MM.1S (cell line): ENCODE results near the gene PRDM11.

Source experiments
- DNase-seq: peaks from one replicate; pipeline ENCODE4 v3.0.0-alpha.2; 2015
- H2AFZ ChIP-seq: fragments of 300-600 bp; sonication (generic); 2 replicates; pipeline ENCODE4 v1.6.0; 2016; ENCODE audit warnings: antibody characterized with exemption, low read length
- H3F3A ChIP-seq: fragments of 300-600 bp; sonication (generic); 2 replicates; pipeline ENCODE4 v1.6.1; 2016; ENCODE audit warnings: mild to moderate bottlenecking, antibody characterized with exemption, low read length, moderate library complexity, mixed read lengths; ENCODE audit not compliant: insufficient read depth
- H3K27ac ChIP-seq: fragments of 300-600 bp; sonication (generic); 2 replicates; pipeline ENCODE4 v1.5.1; 2016; ENCODE audit warnings: mild to moderate bottlenecking, low read length
- H3K27me3 ChIP-seq: fragments of 300-600 bp; sonication (generic); replicated peaks from 2 replicates; pipeline ENCODE4 v1.6.0; 2016; ENCODE audit warnings: low read length; ENCODE audit not compliant: insufficient read depth
- H3K36me3 ChIP-seq: fragments of 300-600 bp; sonication (generic); replicated peaks from 2 replicates; pipeline ENCODE4 v1.6.1; 2016; ENCODE audit warnings: mild to moderate bottlenecking, low read length, mixed read lengths; ENCODE audit not compliant: insufficient read depth
- H3K4me1 ChIP-seq: fragments of 300-600 bp; sonication (generic); 2 replicates; pipeline ENCODE4 v1.6.1; 2016; ENCODE audit warnings: low read length, mixed read lengths
- H3K4me2 ChIP-seq: fragments of 300-600 bp; sonication (generic); 2 replicates; pipeline ENCODE4 v1.6.0; 2016; ENCODE audit warnings: low read depth, low read length
- H3K4me3 ChIP-seq: fragments of 300-600 bp; sonication (generic); 2 replicates; pipeline ENCODE4 v1.5.1; 2016; ENCODE audit warnings: low read length, mixed read lengths
- H3K79me2 ChIP-seq: fragments of 300-600 bp; sonication (generic); 2 replicates; pipeline ENCODE4 v1.6.1; 2016; ENCODE audit warnings: mixed run types, low read length, mixed read lengths
- H3K9ac ChIP-seq: fragments of 300-600 bp; sonication (generic); 2 replicates; pipeline ENCODE4 v1.6.1; 2016; ENCODE audit warnings: low read length, mixed read lengths
- H3K9me2 ChIP-seq: fragments of 300-600 bp; sonication (generic); replicated peaks from 2 replicates; pipeline ENCODE4 v1.6.1; 2016; ENCODE audit warnings: mild to moderate bottlenecking, low read length, mixed read lengths; ENCODE audit not compliant: insufficient read depth
- H3K9me3 ChIP-seq: fragments of 300-600 bp; sonication (generic); replicated peaks from 2 replicates; pipeline ENCODE4 v1.6.1; 2016; ENCODE audit warnings: mild to moderate bottlenecking, low read length, mixed read lengths; ENCODE audit not compliant: insufficient read depth
- H4K20me1 ChIP-seq: fragments of 300-600 bp; sonication (generic); 2 replicates; pipeline ENCODE4 v1.6.1; 2016; ENCODE audit warnings: mild to moderate bottlenecking, low read length, moderate library complexity, mixed read lengths; ENCODE audit not compliant: insufficient read depth
- EZH2 ChIP-seq: fragments of 300-600 bp; sonication (generic); optimal IDR thresholded peaks from 2 replicates; pipeline ENCODE3; 2017; ENCODE audit warnings: low read depth, mild to moderate bottlenecking, antibody characterized with exemption, low read length, mixed read lengths
- EZH2phosphoT487 ChIP-seq: fragments of 300-600 bp; sonication (generic); IDR thresholded peaks from 2 replicates; pipeline ENCODE4 v1.6.1; 2018; ENCODE audit warnings: antibody characterized with exemption, low read length
- TF ChIP-seq, protein P1 (sequence below): fragments of 300-600 bp; sonication (generic); IDR thresholded peaks from 2 replicates; pipeline ENCODE4 v1.5.1; 2016; ENCODE audit warnings: antibody characterized with exemption, low read length, mixed read lengths

Gene PRDM11

DNA sequence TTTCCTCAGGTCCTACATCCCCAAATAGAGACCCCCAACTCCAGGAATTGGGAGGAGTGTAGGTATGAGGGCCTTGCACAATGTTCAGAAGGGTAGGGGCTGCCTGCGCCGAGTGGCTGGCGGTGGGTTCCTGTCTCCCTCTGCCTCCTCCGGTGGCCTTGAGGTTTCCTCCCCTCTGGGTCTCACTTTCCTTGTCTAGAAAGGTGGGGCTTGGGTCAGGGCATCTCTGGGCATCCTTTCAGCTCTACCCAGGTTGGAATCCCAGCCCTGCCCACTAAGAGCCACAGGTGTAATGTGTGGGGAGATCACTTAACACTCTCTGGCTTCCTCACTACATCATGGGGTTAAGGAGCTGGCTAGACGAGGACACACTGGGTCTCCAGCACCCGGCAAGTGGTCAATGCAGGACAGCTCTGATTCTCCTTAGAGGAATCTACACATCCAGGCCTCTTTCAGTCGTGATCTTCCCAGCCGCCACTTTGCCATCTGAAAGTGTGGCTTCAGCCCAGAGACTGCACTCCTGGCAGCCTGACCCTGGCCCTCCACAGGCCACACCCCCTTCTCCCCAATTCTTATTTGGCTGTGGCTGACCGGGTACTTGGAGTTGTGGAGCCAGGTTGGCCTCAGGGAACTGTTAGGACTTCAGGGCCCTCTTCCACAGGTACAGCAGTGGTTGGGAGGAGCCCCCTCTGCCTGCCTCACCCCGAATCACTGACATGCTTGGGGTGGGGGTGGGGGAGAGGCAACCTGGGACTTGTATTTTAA is 22.1 kb downstream of the PRDM11 start:
- no peak for DNase-seq
- Histone ChIP-seq H3K4me1 (no peaks in the 10 kb centered on the region), H3K36me3 (no peaks in the 10 kb centered on the region), H3K4me3 (no peak overlapping the region), H3K9me2 (no peaks in the 10 kb centered on the region), H3K4me2 (no peak overlapping the region), H3K9ac (no peak overlapping the region), H3F3A (no peaks in the 10 kb centered on the region), H2AFZ (no peak overlapping the region), H3K27ac (no peak overlapping the region), H3K27me3 (no peaks in the 10 kb centered on the region), H3K79me2 (no peaks in the 10 kb centered on the region), H3K9me3 (no peaks in the 10 kb centered on the region), H4K20me1 (no peaks in the 10 kb centered on the region)
- TF ChIP-seq, protein P1, sequence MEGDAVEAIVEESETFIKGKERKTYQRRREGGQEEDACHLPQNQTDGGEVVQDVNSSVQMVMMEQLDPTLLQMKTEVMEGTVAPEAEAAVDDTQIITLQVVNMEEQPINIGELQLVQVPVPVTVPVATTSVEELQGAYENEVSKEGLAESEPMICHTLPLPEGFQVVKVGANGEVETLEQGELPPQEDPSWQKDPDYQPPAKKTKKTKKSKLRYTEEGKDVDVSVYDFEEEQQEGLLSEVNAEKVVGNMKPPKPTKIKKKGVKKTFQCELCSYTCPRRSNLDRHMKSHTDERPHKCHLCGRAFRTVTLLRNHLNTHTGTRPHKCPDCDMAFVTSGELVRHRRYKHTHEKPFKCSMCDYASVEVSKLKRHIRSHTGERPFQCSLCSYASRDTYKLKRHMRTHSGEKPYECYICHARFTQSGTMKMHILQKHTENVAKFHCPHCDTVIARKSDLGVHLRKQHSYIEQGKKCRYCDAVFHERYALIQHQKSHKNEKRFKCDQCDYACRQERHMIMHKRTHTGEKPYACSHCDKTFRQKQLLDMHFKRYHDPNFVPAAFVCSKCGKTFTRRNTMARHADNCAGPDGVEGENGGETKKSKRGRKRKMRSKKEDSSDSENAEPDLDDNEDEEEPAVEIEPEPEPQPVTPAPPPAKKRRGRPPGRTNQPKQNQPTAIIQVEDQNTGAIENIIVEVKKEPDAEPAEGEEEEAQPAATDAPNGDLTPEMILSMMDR = no peak
- no peak for TF ChIP-seq EZH2phosphoT487

DNA sequence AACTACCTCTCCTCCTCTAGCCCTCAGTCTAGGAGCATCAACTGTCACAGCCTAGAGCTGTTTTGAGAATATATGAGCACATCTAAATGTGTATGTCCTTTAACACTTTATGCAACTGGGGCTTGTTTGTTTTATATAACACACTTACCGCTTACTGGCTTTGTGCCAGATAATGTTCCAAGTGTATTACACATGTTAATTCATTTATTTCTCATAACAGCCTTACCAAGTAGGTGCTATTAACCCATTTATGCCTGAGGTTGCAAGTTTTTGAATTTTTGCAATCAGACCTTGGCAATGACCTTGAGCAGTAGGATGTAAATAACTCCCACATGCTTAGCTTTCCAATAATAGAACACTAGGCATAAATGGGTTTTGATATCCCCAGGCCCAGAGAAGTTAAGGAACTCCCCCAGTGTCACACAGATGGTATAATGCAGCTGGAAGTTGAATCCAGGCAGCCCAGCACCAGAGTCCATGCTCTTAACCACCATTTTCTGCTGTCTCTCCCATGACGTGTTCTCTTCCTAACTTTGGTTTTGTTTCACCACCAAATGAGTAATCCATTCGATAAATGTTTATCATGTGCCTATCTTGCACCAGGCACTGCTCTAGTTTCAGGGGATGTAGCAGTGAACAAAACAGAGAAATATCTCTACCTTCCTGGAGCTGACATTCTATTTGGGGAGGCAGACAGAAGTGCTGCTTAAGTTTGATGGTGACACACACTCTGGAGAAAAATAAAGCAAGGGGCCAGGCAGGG is 23.1 kb downstream of the PRDM11 start:
- Histone ChIP-seq H3F3A (no peaks in the 10 kb centered on the region), H3K36me3 (no peaks in the 10 kb centered on the region), H3K9me2 (no peaks in the 10 kb centered on the region), H3K4me3 (no peak overlapping the region), H3K27me3 (no peaks in the 10 kb centered on the region), H2AFZ (no peak overlapping the region), H3K27ac (no peak overlapping the region), H4K20me1 (no peaks in the 10 kb centered on the region), H3K79me2 (no peaks in the 10 kb centered on the region), H3K4me1 (no peaks in the 10 kb centered on the region), H3K9me3 (no peaks in the 10 kb centered on the region), H3K4me2 (no peak overlapping the region), H3K9ac (no peak overlapping the region)
- TF ChIP-seq EZH2 (no peak), EZH2phosphoT487 (no peak)
- TF ChIP-seq, protein P1 = no peak
- no peak for DNase-seq

DNA sequence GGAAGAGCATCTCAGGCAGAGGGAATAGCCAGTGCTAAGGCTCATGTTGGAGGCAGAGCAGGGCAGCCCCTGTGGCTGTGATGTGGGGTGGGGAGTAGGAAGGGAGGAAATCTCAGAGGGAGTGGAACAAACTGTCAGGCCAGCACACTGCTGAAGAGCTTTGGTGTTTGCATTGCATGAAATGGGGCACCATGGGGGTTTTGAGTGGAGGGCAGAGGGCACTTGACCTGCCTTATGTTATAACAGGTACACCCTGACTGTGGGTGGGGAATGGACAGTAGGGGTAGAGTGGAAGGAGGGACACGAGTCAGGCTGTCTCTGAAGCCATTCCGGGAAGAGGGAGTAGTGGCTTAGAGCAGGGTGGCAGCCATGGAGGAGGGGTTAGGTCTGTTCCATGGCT is 24.0 kb downstream of the PRDM11 start:
- H3K4me2 ChIP-seq = no peak overlapping the region
- H3K4me3 ChIP-seq = no peak overlapping the region
- no peaks in the 10 kb centered on the region for H4K20me1 ChIP-seq
- DNase-seq = no peak
- H3F3A ChIP-seq = no peaks in the 10 kb centered on the region
- H3K9me2 ChIP-seq = no peaks in the 10 kb centered on the region
- no peaks in the 10 kb centered on the region for H3K9me3 ChIP-seq
- no peak overlapping the region for H2AFZ ChIP-seq
- no peak overlapping the region for H3K9ac ChIP-seq
- no peaks in the 10 kb centered on the region for H3K27me3 ChIP-seq
- H3K79me2 ChIP-seq = no peaks in the 10 kb centered on the region
- H3K27ac ChIP-seq = no peak overlapping the region
- no peaks in the 10 kb centered on the region for H3K36me3 ChIP-seq
- TF ChIP-seq, protein P1 = no peak
- no peak for TF ChIP-seq EZH2phosphoT487
- no peak for TF ChIP-seq EZH2
- no peaks in the 10 kb centered on the region for H3K4me1 ChIP-seq
